GM18520 (cell line): ENCODE results near the gene LONRF3.

Source experiments
- ATAC-seq: cut with Tn5 transposase; IDR thresholded peaks from one replicate; pipeline ENCODE4 v1.9.1; 2021; ENCODE audit not compliant: unreplicated experiment

LONRF3 gene

DNA sequence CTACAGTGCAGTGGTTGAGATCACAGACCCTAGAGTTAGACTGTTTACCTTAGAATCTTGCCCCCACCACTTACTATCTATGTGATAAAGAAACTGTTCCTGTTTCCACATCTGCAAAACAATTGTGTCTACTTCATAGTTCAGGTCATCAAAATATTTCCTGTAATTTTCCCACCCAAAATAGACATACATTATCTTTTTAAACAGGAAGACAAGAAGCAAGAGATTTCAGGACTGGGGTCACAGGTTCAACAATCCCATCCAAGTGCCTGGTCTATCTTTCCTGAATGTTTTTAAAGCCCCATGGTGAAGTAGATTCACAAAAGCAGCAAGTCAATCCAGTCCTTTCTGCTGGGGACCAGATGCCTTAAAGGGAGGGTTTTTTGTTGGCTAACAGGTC, 56.6 kb downstream of the LONRF3 start:
- no peak for ATAC-seq

DNA sequence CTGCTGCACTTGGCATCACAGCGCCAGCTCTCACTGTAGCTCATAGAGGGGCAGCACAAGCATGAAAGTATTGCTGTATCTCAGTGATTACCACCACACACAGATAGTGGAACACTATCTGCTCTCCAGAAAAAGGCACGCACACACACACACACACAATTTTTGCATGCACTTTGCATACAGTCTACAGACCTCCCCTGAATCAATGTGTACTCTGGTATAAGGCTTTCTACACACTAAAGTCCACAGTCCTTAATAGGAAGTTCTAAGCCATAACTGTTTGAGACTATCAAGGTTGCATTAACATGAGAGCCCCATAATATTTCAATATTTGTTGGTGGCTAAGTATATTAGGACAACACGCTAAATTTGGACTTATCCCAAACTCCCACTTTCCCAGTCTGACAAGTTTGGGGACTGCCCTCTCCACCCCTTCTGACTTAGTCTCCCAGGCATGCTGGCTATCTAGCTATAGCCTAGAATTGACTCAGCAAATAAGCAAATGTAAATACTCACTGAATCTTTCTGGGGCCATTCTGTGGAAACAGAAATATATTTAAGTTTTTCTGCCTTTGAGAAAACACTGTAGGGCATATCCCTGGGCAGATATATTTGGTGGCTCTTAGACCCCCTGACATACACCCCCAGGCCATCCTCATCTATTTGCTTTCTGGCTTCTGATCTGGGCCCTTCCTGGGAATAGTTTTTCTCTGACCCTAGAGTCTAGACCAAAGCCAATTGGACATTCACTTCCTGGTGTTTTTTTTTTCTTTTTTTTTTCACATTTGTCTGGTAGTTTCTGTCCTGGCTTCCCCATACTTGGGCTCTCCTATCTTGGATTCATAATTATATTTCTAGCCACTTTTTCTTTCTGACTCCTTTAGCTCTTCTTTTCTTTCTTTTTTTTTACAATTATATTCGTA, 62.0 kb downstream of the LONRF3 start:
- no peak for ATAC-seq

DNA sequence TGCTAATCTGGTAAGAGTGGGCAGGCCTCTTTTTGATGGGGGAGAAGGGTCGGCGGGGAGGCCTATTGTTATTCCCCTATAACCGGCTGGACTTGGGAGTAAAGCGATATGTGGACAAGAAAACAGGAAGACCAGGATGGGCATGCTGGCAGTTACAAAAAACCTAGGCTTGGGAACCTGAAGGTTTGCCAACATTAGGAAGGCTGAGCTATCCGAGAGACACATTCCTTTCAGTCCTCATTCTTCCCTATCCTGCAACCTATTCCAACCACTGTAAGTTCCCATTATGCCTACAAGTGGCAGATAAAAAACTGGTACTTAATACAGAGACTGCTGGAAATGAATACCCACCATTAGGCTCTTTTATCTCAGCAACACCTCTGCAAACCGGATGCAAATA, 66.0 kb downstream of the LONRF3 start:
- ATAC-seq: no peak

DNA sequence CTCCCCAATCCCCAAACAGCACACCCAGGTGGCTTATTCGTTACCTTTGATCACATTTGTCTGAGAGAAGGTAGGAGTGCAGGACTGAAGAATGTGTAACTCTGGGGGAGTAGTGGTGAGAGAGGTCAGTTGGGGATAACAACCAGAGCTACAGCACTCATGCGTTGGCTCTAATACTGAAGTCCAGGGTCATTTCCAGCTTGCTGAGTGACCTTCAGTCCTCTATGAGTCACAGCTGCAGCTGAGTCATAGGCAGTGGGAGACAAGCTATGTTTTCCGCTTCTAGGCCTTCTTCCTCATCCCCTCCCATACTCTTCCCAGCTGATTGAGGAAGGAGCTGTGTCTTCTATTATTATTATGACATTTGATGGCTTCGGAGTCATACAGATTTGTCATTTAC, 66.8 kb downstream of the LONRF3 start:
- no peak for ATAC-seq

DNA sequence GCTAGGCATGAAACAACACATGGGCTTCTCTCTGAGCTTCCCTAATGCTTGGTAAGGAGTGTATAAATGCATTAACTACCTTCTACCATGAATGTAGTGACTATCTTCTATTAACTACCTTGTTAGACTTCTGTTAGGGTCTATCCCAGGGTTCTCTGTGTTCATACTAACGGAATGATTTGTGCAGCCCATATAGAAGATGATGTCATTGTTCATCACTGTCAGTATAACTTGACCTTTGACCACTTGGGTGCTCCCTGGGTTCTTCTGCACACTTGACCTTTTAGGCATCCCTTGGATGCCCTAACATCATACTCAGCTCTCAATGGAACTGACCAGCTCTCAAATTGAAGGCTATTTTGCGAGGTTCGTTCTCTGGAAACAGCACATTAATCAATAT, 67.6 kb downstream of the LONRF3 start:
- no peak for ATAC-seq

DNA sequence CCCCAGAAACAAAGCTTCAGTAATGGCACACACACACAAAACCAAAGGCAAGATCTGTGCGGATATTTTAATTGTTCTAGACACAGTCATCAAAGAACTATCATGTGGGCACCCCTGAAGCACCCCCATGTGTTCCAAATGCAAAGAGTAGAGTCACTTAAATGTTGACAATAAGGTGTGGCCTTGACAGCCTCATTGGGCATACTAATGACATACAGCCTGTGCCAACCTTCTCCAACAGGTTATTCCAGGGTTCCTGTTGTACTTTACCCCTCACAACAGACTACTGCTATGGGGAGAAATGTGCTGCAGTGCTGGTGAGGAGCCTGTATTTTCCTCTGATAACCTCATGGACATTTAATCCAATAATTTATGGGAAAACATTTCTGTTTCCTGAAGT, 68.6 kb downstream of the LONRF3 start:
- ATAC-seq: no peak

DNA sequence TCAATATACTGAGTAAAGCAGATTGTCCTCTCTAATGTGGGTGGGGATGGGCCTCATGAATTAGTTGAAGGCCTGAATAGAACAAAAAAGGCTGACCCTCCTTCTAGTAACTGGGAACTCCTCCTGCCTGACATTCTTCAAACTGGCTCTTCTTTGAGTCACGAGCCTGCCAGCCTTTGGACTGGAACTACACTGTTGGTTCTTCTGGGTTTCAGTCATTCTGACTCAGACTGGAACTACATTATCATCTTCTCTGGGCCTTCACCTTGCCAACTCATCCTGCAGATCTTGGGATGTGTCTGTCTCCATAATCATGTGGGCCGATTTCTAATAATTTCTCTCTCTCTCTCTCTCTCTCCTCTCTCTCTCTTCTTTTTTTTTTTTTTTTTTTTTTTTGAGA, 71.5 kb downstream of the LONRF3 start:
- no peak for ATAC-seq

DNA sequence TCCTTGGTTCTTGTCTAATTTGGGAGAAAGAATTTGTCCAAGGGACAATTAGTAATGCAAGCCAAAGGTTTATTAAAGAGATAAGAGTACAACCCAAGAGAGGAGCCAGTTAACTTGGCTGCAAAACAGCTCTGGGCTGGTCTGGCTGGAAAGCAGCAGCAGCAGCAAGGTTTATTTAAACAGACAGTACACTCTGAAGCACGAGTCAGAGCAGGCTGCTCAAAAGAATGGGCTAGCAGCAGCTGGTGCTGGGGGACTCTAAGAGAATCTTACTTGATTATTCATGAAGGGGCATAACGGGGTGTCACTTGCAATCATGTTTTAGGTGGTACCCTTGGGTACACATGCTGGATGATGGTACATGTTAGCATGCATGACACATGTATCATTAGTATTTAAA, 81.3 kb downstream of the LONRF3 start:
- no peak for ATAC-seq

DNA sequence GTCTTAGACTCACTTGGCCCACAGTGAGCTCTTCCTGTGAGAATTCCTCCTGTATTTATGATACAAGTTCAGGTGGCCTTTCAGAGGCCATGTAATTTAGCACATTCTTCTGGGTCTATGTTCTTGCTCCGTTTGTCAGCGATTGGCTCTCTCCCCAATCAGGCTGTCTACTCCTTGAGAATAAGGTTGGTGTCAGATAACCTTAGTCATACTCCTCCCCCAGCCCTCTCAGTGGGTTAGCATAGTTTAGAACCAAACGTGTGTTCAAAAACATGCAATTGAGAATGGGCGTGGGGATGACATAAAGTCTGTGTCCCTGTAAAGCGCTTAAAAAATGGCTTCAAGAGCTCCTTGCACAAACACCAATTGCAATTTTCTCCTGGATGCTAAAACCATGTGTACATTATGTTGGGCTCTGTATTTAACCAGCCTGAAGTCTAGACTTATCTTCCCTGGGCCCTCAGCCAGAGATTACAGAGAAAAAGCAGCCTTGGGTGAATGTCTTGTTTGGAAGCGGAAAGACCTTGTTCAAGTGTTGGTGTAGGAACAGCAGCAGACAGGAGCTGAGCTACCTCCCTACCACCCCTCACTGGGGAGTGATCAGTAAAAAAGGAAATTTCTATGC, 88.4 kb downstream of the LONRF3 start:
- no peak for ATAC-seq

DNA sequence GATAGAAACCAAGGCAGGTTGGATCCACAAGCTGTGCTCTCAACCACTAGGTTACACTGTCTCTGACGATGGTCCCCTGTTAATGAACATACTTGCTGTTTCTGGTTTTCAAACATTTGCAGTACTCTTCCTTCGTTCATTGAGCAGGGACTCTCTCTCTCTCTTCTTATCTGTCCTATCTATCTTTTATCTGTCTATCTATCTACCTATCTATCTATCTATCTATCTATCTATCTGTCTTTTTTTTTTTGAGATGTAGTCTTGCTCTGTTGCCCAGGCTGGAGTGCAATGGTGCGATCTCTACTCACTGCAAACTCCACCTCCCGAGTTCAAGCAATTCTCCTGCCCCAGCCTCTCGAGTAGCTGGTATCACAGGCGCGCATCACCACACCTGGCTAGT, 89.0 kb downstream of the LONRF3 start:
- ATAC-seq: no peak

DNA sequence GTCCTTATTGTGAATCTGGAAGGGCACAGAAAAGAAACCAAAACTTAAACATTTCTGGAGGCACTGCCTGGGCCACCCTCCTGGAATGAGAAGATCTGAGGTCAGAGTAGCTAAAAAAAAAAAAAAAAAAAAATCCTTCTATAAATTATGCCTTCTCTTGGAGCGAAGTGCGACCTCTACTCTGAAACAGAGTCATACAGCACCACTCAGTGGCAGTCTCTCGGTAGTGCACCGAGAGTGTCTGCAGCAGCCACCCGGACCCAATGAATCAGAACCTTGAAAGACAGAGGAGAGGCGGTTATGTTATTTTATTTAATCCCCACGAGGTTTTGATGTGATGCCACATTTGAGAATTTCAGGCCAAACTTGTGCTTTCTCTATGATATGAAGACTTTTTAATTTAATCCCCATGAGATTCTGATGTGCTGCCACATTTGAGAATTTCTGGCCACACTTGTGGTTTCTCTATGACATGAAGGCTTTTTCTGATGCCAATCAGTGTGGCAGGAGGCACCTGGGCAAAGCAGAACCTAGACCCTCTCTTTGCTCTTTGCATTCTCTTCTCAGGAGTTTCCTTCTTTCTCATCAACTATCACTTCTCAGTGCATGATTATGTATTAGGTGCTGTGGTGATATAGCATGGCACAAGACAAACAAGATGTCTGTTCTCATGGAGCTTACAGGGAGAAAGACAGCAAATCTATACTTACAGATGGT, 92.8 kb downstream of the LONRF3 start:
- ATAC-seq: no peak
